Uterus (tissue), 4 donors: ENCODE measurements around the gene NFIA. TPM values are rescaled to one million over a fixed set of nuclear protein-coding genes. Genes with fewer than 3 reads are reported as not detected.

ENCODE experiments used
- DNase-seq, 2 donors: peaks; one replicate each; pipeline ENCODE4 v3.0.0-alpha.2; 2019 to 2020
- H3K27ac ChIP-seq, 2 donors: fragments of 200-600 bp; sonication (generic); 1 replicate in 1 of 2; 2 replicates in 1 of 2; pipeline ENCODE4 v1.5.1; 2016 to 2018
- H3K27me3 ChIP-seq, 2 donors: fragments of 200-600 bp; sonication (generic); one replicate each; pipeline ENCODE4 v1.5.1; 2018 to 2019; ENCODE audit warnings: control low read depth in 1 of 2
- H3K36me3 ChIP-seq, 2 donors: fragments of 200-600 bp; sonication (generic); one replicate each; pipeline ENCODE4 v1.5.1; 2019; ENCODE audit warnings: control low read depth in 1 of 2
- H3K4me1 ChIP-seq, 2 donors: fragments of 200-600 bp; sonication (generic); one replicate each; pipeline ENCODE4 v1.5.1; 2018 to 2019; ENCODE audit warnings: control low read depth in 1 of 2
- H3K4me3 ChIP-seq, 2 donors: fragments of 200-600 bp; sonication (generic); 1 replicate in 1 of 2; 2 replicates in 1 of 2; pipeline ENCODE4 v1.5.1; 2018 to 2019; ENCODE audit warnings: mild to moderate bottlenecking in 1 of 2
- H3K9me3 ChIP-seq, 2 donors: fragments of 200-600 bp; sonication (generic); one replicate each; pipeline ENCODE4 v1.5.1; 2019; ENCODE audit warnings: control low read depth in 1 of 2
- CTCF ChIP-seq, 4 experiments: fragments of 200-600 bp in 2 of 4; fragments of 450-650 bp in 2 of 4; sonication (generic) in 2 of 4; IDR thresholded peaks; one replicate each; pipeline ENCODE4 v1.5.1; 2016 to 2019; ENCODE audit warnings: antibody characterized with exemption in 4 of 4, mild to moderate bottlenecking in 2 of 4, moderate library complexity in 1 of 4
- POLR2A ChIP-seq, 2 donors: fragments of 450-650 bp; IDR thresholded peaks; one replicate each; pipeline ENCODE4 v1.6.1; 2016; ENCODE audit warnings: antibody characterized with exemption in 2 of 2, mild to moderate bottlenecking in 1 of 2, moderate library complexity in 1 of 2
- intact Hi-C: fragments of 100-400 bp; cut with DNase I; formaldehyde crosslinking; loops from one replicate; pipeline ENCODE4 v1.15.1; 2023; ENCODE audit warnings: low total_unique reads
- total RNA-seq, 4 donors: library from RNA; depleted of rRNA in 3 of 4; stranded (reverse); fragments of >200 nt in 3 of 4; gene quantifications; one replicate each; pipeline versions ENCODE4 v1.1.0 to v1.2.4, GENCODE V29; 2014 to 2023
- donor health status: DM: yes; HTN: yes; CAD: no.

The NFIA gene
- total RNA-seq, 4 donors from 2014 or later = 49.2 to 116 (median 64.9) TPM

DNA sequence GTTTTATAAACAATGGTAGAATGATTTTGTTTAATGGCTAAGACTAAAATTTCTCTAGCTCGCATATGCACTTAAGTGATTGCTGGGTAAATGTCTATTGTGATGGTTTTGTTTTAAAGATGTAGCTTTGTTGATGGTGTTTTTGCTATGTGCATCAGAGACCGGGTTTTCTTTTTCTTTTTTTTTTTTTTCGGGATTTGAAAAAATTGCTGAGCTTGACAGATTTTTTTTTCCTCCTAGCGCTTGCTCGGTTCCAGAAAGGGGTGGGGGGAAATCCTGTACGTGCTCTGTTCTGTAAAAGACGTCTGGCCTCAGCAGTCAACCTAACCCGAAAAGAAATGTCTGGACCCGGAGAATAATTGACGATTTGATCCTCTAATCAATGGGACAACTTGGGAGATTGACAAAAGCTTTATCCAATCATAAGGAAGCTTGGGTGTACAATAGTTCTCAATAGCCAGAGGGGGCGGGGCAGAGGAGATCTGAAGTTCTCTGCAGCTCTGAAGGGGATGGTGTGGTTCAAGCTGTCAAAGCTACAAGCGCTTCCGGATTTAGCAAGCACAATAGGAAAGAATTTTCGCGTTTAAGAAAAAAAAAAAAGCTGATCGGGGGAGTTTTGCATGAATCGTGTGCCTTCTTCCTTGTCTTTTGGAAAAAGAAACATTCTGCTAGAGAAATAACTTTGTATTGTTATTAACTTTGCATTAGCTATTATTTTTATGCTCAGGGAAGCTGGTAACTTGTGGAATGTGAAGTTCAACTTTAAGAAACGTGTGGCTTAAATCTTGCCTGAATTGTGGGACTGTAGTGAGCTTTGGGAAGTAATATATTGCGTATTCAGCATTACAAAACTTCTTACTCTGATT, 4.5 kb upstream of the NFIA start:
- H3K9me3 ChIP-seq = no peaks in the 10 kb centered on the region
- H3K4me3 ChIP-seq = peak overlapping the region; percentile 50 to 70
- intact Hi-C loops = no loop called here

DNA sequence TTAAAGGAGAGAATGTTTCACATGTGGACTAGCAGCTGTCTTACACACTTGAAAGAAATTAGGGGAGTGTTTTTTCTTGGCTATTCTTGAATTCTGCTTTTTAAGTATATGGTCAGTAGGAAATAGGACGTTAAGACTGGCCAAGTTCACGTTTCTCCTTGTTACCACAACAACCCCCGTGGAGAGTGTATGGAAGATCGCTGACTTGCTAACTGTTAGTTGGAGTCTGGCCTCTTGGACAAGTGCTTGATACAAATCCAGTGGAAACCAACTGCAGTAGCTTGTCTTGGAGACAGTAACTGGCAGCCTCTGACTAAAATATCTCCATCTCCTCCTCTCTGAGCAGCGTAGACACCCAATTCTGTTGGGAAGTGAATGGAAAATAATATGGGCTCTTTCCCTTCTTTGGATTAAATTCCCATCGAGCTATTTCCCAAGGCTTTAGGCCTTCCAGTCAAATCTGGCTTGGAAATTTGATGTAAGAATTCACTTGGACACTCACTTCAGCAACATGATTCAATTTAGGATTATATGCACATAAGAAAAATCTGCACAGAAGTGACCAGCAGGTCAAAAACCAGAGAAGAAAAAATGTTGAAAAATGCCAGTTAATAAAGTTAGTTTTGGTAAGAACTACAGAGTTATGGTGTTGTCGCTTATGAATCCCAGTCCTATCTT, 3.6 kb upstream of the NFIA start:
- Histone ChIP-seq H3K27me3 (no peaks in the 10 kb centered on the region), H3K4me3 (no peak overlapping the region), H3K36me3 (no peaks in the 10 kb centered on the region), H3K27ac (peak overlapping the region; percentile 70 to 73), H3K9me3 (no peaks in the 10 kb centered on the region), H3K4me1 (peaks cover 0 to 11% of the 10 kb centered on the region in 2 donors)
- DNase-seq = no peak
- no peak for TF ChIP-seq CTCF (IDR thresholded peaks at IDR 0.05)
- no peak for TF ChIP-seq POLR2A (IDR thresholded peaks at IDR 0.05)
- intact Hi-C loops = no loop called here

More for the DNA sequence above, 4.5 kb upstream of the NFIA start:
- H3K36me3 ChIP-seq = no peaks in the 10 kb centered on the region
- peak overlapping the region; percentile 70 to 73 for H3K27ac ChIP-seq
- peaks cover 0 to 11% of the 10 kb centered on the region in 2 donors for H3K4me1 ChIP-seq
- TF ChIP-seq CTCF (IDR thresholded peaks at IDR 0.05) (no peak), POLR2A (IDR thresholded peaks at IDR 0.05) (no peak)
- no peaks in the 10 kb centered on the region for H3K27me3 ChIP-seq
- peak; percentile 78 to 94 for DNase-seq

DNA sequence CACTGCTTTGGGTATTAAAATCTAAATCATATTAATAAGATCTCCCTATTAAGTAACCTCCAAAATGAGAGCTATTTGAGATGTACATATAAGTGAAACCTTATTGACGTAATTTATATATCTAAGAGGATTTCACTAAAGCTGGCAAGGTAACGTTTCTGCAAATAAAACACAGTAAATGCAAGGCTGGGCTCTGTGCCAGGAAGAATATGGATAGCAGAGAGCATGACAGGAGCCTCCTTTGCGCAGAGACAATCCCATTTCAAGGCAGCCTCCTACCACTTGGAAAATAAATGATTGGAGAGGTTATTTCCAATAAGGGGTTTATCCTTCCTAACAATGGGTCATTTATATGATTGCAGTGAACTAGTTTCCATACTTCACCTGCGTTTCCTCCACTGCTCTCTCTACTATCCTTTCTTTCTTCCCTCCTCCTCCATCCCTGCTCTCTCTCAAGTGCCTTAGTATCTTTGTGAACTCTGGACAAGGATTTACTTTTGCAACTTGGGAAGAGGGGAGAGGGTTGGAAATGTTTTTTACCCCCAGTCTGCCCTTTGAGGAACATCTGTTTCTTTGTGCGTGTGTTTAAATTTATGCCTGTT, 3.0 kb upstream of the NFIA start:
- Histone ChIP-seq H3K4me1 (peaks cover 0 to 11% of the 10 kb centered on the region in 2 donors), H3K27me3 (no peaks in the 10 kb centered on the region), H3K9me3 (no peaks in the 10 kb centered on the region), H3K36me3 (no peaks in the 10 kb centered on the region), H3K4me3 (no peak overlapping the region), H3K27ac (peak overlapping the region; percentile 96 to 97)
- no peak for DNase-seq
- TF ChIP-seq CTCF (IDR thresholded peaks at IDR 0.05) (no peak), POLR2A (IDR thresholded peaks at IDR 0.05) (no peak)
- intact Hi-C loops = no loop called here

GRCh38 chr1:61079898-61080336, 2.4 kb upstream of the NFIA start:
- Histone ChIP-seq H3K4me3 (no peak overlapping the region), H3K27ac (peak overlapping the region; percentile 96 to 97), H3K4me1 (peaks cover 0 to 11% of the 10 kb centered on the region in 2 donors), H3K9me3 (no peaks in the 10 kb centered on the region), H3K36me3 (no peaks in the 10 kb centered on the region), H3K27me3 (no peaks in the 10 kb centered on the region)
- TF ChIP-seq CTCF (IDR thresholded peaks at IDR 0.05) (peak; percentile 11 to 51 (median 34)), POLR2A (IDR thresholded peaks at IDR 0.05) (no peak)
- peak; percentile 87 to 90 for DNase-seq
- intact Hi-C loops = no loop called here
